ENCODE data around the gene PASK.

Gene PASK

DNA sequence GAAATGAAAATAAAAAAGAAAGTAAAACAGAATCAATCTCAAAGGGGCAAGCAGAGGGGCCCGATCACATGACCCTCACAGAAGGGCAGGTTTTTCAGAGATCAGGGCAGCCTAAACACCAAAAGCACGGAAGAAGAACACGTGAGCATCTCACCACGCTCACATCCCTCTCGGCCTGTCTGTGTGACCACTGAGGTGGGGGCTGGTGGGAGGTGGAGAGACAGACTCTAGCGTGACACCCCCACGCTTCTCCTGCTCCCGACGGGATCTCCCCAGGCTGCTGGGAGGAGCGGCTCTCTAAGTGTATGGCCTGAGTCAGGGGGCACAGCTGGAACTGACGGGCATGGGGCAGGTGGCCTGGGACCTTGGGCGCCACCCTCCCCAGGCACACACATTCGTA, 23.6 kb downstream of the PASK start:
- DNase-seq (ENCODE audit: low spot score): no peak

DNA sequence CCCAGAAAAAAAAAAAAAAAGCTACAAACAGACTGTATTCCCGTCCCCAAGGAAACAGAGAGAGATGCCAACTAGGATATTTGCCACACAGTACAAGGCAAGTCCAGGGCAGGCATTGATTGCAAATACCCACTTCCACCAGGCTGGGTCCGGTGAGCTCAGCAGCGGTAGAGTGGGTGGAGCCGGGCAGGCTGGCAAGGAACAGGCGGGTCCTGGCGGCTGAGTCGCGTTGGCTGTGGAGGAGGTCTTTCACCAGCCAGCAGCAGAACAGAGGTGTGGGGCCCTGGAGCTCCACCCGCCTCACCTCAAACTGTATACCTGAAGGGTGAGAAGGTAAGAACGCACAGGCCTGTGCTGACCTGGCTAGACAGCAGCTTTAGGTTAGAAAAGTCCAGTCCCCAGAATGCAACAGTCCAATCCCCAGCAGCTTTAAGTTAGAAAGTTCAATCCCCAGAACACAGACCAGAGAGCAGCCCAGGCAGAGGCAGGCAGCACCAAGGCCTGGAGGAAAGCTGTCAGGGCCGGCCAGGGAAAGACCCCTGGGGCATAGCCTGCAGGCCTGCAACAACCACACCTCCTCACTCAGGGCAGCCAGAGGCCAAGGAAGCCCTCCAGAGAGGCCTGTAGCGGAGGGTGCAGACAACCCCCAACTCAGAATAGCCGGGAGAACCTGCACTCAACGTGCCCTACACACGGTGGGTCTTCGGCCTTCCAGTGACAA, 25.3 kb downstream of the PASK start:
- no peak for DNase-seq (ENCODE audit: low spot score)

DNA sequence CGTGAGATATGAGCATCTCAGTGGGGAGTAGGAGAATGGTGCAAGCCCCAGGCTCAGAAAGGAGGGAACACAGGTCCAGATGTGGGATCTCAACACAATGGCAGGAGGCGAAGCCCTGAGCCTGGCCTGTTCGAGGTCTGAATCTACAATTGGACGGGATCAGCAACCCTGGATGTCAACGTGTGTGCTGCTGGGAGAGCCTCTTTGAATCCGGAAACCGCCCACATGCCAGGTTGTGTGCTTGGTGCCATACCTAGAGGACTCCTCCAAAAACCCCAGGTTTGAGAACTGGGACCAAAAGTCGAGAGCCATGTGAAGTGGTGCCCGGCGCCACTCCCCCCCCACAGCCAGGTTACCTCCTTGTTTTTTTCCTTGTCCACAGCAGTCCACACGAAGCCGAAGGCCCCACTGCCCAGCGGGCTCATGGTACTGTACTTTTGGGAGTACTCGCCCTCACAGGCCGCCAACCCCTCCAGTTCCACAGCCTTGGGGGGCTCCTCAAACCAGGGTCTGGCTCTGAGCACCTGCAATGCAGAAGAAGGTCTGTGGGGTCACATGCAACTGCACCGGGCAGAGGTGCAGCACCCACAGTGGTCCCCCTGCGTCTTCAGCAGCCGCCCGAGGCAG, 26.8 kb downstream of the PASK start:
- no peak for DNase-seq (ENCODE audit: low spot score)

DNA sequence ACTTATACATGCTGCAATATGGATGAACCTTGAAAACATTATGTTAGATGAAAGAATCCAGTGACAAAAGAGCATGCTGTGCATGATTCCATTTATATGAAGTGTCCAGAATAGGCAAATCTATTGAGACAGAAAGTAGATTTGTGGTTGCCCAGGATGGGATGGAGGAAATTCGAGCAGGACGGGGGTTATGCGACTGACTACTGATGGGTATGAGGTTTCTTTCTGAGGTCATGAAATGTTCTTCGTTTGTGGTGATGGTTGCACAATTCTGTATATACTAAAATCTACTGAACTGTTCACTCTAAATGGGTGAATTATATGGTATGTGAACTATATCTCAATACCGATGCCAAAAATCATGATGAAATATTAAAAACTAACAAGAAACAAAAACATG, 28.3 kb downstream of the PASK start:
- no peak for DNase-seq (ENCODE audit: low spot score)

DNA sequence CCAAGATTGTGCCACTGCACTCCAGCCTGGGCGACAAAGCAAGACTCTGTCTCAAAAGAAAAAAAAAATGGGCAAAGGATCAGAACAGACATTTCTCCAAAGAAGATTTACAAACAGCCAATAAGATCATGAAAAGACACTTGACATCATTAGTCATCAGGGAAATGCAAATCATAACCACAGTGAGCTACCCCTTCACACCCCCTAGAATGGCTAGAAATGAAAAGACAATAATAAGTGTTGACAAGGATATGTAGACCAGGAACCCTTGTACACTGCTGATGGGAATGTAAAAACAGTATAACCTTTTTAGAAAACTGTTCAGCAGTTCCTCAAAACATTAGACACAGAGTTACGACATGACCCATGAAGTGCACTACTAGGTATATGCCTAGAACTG, 28.8 kb downstream of the PASK start:
- DNase-seq (ENCODE audit: low spot score): no peak

DNA sequence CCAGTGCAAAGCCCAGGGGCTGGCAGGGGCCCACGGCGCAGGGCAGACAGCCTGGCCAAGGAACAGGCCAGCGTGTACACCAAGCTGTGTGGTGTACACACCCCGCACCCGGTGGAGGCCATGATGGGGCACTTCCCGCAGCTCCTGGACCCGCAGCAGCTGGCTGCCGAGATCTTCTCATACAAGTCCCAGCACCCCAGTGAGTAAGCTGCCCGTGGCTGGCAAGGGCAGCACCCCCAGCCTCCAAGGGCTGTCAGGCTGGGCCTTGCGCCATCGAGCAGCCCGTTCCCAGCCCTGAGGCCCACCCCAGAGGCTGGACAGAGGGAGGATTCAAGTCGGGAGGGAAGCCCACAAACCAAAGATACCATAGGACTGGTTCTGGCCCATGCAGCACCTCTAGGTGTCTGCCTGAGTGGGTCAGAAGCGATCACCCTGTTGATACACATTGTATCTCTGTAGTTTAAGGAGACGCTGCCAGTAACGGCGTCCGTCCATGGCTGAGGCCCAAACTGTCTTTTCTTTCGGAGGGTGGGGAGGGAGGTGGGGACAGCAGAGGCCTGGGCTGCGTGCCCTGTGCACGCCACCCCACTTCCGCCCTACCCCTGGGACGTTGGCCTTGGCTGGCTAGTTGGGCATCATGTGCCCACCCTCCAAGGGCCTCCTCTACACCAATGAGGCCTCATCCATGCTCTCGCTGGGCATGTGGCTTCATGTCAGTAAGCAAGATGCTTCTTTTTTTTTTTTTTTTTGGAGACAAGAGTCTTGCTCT, 30.4 kb downstream of the PASK start:
- DNase-seq (ENCODE audit: low spot score): no peak

DNA sequence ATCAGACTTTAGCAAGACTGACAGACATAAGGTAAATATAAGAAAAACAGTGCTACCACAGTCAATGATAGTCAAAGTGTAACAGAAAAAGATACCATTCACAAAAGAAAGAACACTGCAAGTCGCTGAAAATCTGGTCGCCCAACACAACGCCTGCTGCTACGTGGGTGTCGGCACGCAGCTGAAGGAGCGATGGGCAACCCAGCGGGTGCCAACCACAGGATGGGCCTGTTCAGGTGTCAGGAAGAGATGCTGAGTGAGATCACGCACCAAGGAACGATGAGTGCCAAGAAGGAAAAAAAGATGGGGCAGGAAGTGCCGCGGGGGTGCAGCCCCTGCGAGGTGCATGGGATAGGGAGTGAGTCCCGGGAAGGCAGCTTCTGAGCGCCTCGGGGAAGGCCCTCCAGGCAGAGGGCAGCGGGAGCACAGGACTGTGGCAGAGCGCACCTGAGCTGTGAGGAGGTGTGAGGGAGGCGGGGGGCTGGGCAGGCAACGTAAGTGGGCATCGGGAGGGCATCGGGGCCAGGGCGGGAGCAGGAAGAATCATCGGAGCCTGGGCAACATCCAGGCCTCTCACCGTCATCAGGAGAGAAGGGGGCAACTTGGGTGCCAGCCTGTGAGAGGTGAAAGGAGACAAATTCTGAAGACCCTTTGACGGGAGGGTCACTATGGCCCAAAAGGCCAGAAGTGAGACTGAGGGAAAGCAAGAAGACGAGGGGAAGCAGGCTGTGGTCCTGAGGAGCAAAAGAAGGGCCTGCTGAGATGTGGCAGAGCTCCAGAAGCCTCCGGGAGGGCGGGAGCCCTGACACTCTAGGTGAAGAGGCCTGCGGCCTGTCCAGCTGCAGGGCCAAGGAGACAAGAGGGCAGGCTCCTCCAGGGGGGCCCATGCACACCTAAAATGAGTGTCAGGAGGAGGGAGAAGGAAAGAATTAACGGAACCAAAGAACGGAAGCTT, 32.4 kb downstream of the PASK start:
- no peak for DNase-seq (ENCODE audit: low spot score)

DNA sequence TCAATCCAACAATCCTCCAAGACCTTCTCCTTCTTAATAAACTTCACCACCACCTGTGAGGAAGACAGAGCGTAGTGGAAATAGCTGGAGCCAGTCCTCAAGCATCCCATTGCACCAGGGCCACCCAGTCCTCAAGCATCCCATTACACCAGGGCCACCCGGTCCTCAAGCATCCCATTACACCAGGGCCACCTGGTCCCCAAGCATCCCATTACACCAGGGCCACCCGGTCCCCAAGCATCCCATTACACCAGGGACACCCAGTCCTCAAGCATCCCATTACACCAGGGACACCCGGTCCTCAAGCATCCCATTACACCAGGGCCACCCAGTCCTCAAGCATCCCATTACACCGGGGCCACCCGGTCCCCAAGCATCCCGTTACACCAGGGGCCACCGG, 33.9 kb downstream of the PASK start:
- DNase-seq (ENCODE audit: low spot score): no peak

DNA sequence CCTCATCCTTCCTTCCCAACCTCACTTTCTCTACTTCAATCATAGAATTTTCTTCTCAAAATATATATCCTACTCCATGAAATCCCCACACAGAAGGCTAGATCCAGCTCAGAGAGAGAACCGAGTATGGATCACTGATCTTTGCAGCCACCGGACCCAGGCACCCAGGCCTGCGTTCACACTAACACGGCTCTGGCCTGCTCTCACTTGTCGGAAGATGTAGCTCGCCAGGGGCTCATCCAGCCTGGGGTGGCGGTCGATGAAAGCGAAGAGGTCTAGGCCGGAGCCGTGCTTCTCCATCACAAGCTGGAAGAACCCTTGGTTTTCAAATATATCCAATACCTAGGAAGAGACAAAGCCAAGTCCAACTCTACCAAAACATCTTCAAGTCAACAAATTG, 34.4 kb downstream of the PASK start:
- no peak for DNase-seq (ENCODE audit: low spot score)

DNA sequence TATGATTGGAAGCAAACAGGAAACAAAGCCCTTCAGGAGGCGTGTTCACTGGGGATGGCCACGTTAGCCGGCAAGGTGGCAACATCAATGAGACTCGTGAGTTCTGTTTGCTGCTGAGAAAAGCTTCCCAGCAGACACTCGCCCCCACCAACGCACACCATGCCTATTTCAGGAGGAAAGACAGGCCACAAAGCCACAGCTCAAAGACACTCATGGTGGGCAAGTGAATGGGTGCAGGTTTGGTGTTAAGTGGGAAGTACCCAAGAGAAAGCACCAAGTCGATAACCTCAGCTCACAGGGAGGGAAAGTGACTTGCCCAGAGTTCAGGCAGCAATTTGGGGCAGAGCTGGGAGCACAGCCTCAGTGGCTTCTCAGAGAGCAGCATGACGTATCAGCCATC, 36.7 kb downstream of the PASK start:
- no peak for DNase-seq (ENCODE audit: low spot score)

DNA sequence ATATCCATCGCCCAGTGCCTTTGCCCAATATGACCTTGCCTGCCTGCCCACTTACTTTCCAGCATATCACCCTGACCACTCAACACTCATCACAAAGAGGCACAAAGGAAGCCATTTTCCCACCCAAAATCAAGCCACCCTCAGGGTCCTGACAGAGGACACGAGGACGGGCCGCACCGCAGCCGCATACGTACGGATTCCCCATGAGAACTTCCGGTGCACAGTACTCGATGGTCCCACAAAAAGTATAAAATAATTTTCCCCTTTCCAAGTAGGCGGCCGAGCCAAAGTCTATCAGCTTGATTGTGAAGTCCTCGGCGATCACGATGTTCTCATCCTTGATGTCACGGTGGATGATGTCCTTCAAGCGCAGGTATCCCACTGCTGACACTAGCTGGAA, 37.2 kb downstream of the PASK start:
- no peak for DNase-seq (ENCODE audit: low spot score)

DNA sequence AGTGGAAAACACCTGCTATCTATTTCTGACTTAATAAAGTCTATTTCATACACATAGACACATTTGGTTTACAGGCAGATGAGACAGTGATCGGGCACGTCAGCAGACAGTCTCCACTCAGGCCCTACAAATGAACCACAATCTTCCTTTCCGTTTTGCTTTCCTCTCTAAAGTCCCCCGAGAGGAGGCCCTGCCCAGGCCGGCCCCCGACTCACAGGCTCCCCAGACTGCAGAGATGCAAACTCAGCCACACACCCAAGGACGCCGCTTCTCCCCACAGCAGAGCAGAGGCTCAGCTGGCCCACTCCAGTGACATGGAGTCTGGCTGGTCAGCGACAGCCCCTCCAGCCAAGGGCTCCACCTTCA, 37.8 kb downstream of the PASK start:
- no peak for DNase-seq (ENCODE audit: low spot score)

DNA sequence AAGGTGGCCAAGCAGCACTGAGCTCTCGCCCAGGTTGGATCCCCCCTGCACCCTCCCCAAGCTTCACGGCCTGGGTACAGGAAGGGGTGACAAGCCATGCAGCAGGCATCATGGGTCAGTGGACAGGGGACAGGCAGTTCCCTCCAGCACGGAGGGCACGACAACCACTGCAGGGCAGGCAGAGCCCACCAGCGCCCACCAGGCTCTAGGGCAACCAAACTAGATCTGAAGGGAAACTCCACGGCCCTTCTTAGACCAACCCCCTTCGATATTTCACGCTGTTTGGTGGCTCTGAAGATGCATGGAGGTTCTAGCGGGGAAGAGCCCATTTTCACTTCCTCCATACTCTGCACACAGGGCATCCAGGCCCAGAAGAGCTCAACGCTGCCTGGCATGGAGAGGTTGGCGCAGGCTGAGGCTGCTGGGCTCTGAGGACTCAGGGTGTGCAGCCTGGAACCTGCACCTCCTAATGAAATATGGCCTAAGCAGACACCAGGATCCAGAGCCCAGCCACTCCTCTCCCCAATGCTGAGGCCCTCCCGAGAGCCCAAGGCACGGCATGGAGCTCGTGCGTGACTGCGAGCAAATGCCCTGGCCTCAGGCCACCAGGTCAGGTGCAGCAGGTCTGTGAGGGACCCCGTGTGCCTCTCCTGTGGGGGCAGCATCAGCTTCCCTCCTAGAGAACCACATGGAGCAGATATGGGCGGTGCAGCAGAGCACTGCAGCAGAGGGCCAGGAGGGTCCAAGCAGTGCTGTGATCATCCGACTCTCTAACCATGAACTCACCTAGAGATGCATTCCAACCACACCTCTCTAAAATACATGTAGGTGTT, 38.4 kb downstream of the PASK start:
- no peak for DNase-seq (ENCODE audit: low spot score)

DNA sequence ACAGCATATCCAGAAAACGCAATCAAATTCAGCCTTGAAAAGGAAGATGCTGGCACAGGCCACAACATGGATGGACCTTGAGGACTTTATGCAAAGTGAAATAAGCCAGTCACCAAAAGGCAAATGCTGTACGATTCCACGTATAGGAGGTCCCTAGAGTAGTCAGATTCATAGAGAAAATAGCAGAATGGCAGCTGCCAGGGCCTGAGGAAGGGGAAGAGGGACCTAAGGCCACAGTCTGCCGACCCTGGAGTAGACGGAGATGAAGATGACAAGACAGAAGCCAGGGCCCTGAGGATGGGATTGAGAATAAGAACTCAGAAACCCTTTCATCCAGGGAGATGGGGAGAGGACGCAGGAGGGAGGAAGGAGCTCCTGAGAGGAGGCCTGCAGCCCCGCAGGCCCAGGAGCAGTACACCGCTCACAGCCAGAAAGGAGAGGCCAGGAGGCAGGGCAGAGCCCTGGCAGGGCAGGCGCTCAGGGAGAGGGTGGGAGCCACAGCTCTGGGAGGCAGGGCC, 39.1 kb downstream of the PASK start:
- no peak for DNase-seq (ENCODE audit: low spot score)

DNA sequence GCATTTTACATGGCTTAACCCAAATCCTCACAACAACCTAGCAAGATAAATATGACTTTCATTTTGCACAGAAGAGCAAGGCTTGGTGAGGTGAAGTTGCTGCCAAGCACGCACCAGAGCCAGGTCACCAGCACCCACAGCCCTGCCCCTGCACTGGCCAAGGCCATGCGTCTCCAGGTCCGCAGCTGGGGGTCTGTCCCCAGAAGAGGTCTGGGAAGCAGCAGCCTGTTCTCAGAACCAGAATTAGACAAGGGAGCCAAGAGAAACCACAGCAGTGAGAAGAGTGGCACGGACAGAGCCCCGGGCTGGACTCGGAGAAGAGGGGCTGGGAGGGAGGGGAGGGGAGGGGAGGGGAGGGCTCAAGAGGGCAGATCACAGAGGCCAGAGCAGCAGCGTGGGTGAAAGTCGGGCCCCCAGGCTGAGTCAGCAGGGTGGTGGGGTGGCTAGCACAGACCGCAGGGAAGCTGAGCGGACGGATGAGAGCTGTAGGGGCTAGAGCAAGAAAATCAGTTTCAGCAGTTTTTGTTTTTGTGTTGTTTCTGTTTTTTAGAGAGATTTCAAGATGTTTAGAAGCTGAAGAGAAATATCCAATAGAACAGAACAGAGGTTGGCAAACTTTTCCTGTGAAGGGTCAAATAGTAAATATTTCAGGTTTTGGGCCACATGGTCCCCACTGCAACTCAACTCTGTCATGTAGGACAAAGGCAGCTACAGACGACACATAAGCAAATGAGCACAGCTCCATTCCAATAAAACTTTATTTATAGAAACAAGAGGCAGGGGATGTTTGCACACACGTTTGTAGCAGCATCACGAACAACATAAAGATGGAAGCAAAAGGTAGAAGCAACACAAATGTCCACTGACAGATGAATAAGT, 39.8 kb downstream of the PASK start:
- no peak for DNase-seq (ENCODE audit: low spot score)

DNA sequence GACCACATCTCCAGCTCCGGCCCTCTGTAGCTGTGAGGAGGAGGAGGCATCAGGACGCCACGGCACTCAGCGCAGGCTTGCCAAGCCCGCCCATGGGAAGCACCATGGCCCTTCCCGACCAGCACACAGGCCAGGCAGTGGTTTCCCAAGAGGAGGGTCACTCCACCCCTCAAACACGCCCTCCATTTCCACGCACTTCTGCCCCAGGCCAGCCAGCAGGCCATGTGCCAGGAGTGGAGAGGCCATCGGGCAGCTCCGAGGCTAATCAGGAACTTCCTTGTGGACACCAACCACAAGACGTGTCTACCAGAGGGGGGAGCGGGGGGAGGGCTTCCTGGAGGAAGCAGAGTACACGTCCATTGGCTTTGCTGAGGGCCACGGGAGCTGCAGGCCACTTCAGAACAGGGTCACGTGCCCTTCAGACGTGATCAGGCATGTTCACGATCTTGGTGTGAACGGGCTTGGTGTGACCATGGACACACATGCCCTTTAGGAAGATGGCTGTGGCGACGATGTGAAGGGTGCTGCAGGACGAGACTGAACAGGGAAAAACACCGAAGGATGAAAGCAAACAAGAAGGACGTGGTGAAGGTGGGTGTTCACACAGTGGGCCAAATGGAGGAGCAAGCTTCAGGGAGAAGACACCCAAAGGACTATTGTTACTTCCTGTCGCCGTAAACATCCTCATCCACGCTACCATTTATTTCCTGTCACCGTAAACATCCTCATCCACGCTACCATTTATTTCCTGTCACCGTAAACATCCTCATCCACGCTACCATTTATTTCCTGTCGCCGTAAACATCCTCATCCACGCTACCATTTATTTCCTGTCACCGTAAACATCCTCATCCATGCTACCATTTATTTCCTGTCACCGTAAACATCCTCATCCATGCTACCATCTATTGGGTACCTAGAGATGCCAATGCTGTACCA, 40.7 kb downstream of the PASK start:
- DNase-seq (ENCODE audit: low spot score): no peak

DNA sequence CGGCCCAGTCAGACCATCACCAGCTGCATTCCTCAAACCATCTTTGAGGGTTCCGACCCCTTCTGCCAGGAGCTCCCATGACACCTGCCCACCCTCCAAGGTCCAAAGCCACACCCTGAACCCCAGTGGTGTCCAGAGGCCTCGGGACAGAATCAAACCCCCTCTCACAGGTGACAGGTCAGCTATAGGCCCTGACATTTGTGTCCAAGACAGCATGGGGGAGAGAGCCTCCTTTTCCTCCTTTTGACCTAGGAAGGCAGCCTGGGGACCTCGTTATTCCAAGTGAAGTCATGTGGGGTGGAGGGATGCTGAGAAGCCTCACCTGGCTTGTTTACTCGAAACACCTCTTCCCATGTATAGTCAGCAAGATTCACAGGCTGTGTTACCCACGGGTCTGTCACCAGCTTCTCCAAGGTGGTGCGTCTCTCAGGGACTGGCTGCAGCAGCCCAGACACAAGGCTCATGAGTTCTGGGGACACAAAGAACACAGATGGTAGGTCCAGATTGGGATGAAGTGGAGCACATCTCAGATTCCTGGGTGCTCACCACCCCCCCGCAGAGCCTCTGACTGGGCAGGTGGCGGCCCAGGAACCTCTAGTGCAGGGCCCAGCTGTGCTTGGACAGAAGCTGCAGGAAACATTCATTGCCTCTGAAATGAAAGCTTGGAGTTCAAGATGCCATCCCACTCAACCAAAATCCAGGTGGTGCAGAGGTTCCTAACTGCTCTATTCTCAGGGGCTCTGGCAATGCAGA, 42.1 kb downstream of the PASK start:
- DNase-seq (ENCODE audit: low spot score): no peak

DNA sequence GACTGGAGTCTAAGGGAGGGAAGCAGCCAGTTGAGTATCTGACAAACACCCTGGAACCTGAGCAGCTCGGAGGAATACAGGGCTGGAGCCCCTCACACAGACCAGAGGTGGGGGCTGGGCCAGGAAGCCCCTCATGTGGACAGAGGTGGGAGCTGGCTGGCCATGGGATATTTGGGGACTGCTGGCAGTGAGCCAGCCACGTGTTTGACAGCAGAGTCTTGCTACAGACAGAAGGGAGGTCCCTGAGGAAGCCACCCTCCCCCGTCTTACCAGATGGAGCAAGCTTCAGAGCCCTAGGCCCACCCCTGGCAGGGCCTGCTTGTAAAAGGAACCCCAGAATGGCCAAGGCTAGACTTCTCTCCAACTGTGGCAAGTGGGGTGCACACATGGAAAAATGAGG, 43.6 kb downstream of the PASK start:
- no peak for DNase-seq (ENCODE audit: low spot score)
